Measurements from ENCODE around the gene YPEL2. TPM values are rescaled to one million over a fixed set of nuclear protein-coding genes. Genes with fewer than 3 reads are reported as not detected.
A peak's percentile ranks its signal among the peaks of the same experiment; 100 is the strongest.

YPEL2 gene
- total RNA-seq, 2 donors from 2014 or later: 22.8 to 27.7 TPM

DNA sequence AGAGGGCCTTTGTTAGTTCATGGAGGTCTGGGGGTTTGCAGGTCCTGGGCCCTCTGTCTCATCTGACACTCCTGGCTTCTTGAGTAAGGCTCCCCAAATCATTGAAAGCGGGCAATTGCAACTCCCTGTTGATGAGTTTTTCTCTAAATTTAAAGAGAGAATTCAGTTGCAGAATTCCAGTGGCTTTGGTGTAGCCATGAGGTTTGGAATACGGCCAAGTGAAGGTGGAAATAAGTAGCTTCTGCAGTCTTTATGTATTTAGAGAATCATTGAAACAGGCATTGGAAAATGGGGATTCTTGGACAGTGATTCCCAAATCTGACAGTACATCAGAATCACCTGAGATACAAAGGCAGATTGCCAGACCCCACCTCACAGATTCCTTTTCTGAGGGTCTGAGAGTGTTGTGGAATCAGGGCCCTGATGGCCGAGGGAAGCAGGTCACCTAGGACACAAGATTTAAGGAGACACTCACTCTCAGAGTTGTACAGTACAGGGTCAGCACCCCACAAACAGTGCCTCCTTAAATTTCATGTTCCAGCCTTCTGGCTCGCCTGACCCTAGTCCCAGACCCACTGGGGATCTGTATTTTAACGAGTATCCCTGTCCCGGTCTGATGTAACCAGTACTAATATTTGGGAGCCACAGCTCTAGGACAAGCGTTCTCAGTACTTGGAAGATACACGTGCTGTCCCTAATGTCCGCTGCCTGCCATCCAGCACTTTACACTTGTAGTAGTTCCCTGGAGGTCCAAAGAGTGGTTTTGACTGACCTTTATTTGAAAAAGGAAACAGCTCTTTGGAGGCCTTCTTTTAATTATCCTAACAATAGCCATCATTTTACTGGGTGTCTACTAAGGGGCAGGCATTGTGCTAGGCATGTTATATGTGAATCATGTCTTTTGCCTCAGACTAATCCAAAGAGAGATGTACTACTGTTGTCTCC, 37.8 kb downstream of the YPEL2 start:
- WGBS, 2 experiments (ENCODE audit: insufficient coverage in 1 of 2, insufficient read length in 1 of 2): 86 to 87% methylated on average over 8 to 9 of the region's 9 CpGs
- Histone ChIP-seq H3K27ac (ENCODE audit: low read depth, low read length) (no peak overlapping the region), H3K27me3 (ENCODE audit: control insufficient read depth, insufficient read depth, low read length, poor library complexity, severe bottlenecking) (no peaks in the 10 kb centered on the region), H3K4me3 (ENCODE audit: low read length) (no peak overlapping the region), H3K9me3 (ENCODE audit: control insufficient read depth, low read length) (no peaks in the 10 kb centered on the region), H3K36me3 (ENCODE audit: control insufficient read depth, insufficient read depth, low read length) (peaks cover 33% of the 10 kb centered on the region), H3K4me1 (ENCODE audit: control insufficient read depth, insufficient read depth, low read length) (peaks cover 50% of the 10 kb centered on the region), H3K9ac (ENCODE audit: extremely low read depth, low read length, poor library complexity, severe bottlenecking) (peak overlapping the region; percentile 87)
- DNase-seq: no peak
- no peaks in the 10 kb centered on the region for H3K36me3 Mint-ChIP-seq (ENCODE audit: low read depth)
- peak overlapping the region; percentile 99 for H3K27ac Mint-ChIP-seq
- H3K4me3 Mint-ChIP-seq: no peak overlapping the region
- H3K4me1 Mint-ChIP-seq: peaks cover 71% of the 10 kb centered on the region
- H3K9me3 Mint-ChIP-seq: no peaks in the 10 kb centered on the region
- H3K27me3 Mint-ChIP-seq (ENCODE audit: insufficient read depth): no peaks in the 10 kb centered on the region
- TF ChIP-seq, protein P1, sequence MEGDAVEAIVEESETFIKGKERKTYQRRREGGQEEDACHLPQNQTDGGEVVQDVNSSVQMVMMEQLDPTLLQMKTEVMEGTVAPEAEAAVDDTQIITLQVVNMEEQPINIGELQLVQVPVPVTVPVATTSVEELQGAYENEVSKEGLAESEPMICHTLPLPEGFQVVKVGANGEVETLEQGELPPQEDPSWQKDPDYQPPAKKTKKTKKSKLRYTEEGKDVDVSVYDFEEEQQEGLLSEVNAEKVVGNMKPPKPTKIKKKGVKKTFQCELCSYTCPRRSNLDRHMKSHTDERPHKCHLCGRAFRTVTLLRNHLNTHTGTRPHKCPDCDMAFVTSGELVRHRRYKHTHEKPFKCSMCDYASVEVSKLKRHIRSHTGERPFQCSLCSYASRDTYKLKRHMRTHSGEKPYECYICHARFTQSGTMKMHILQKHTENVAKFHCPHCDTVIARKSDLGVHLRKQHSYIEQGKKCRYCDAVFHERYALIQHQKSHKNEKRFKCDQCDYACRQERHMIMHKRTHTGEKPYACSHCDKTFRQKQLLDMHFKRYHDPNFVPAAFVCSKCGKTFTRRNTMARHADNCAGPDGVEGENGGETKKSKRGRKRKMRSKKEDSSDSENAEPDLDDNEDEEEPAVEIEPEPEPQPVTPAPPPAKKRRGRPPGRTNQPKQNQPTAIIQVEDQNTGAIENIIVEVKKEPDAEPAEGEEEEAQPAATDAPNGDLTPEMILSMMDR (conservative IDR thresholded peaks at IDR 0.05): no peak

DNA sequence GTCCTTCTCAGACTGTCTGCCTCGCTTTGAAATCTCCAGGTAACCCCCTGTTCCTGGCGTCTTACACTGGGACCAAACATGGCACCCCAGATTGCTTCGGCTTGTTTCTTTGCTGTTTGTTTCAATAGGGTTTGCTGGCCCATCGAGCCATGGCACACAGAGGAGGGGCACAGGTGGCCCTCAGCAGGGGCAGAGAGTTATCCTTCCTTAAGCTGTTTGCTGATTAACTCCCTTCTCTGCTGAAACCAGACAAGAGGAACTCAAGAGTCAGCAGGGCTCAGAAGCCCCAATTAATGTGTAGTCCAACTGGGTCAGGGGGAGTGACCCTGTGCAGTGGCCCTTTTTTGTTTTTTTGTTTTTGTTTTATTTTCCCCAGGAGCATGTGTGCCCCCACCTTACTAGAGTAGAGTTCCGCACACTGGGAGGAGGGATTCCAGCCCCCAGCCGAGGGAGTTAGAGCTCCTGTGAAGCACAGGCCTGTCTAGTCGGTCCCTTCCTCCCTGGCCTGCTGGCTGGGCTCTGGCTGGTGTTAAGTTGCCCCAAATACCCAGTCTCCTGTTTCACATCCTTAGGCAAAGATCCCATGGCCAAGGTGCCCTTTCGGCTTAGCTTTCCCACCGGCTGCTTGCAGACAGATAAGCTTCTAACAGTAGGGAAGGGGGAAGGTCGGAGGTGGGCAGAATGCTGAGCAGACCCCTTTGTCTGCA, 39.3 kb downstream of the YPEL2 start:
- Mint-ChIP-seq H3K4me1 (peaks cover 65% of the 10 kb centered on the region), H3K27me3 (ENCODE audit: insufficient read depth) (no peaks in the 10 kb centered on the region), H3K27ac (peak overlapping the region; percentile 96), H3K9me3 (no peaks in the 10 kb centered on the region), H3K4me3 (peak overlapping the region; percentile 44), H3K36me3 (ENCODE audit: low read depth) (peaks cover 3% of the 10 kb centered on the region)
- Histone ChIP-seq H3K27me3 (ENCODE audit: control insufficient read depth, insufficient read depth, low read length, poor library complexity, severe bottlenecking) (no peaks in the 10 kb centered on the region), H3K4me1 (ENCODE audit: control insufficient read depth, insufficient read depth, low read length) (peaks cover 43% of the 10 kb centered on the region), H3K9ac (ENCODE audit: extremely low read depth, low read length, poor library complexity, severe bottlenecking) (peak overlapping the region; percentile 61), H3K36me3 (ENCODE audit: control insufficient read depth, insufficient read depth, low read length) (peaks cover 45% of the 10 kb centered on the region), H3K9me3 (ENCODE audit: control insufficient read depth, low read length) (no peaks in the 10 kb centered on the region), H3K27ac (ENCODE audit: low read depth, low read length) (peak overlapping the region; percentile 71), H3K4me3 (ENCODE audit: low read length) (peak overlapping the region; percentile 47)
- TF ChIP-seq, protein P1 (conservative IDR thresholded peaks at IDR 0.05): no peak
- 66 to 69% methylated on average over 8 to 10 of the region's 10 CpGs for WGBS, 2 experiments (ENCODE audit: insufficient coverage in 1 of 2, insufficient read length in 1 of 2)
- peak; percentile 75 for DNase-seq

DNA sequence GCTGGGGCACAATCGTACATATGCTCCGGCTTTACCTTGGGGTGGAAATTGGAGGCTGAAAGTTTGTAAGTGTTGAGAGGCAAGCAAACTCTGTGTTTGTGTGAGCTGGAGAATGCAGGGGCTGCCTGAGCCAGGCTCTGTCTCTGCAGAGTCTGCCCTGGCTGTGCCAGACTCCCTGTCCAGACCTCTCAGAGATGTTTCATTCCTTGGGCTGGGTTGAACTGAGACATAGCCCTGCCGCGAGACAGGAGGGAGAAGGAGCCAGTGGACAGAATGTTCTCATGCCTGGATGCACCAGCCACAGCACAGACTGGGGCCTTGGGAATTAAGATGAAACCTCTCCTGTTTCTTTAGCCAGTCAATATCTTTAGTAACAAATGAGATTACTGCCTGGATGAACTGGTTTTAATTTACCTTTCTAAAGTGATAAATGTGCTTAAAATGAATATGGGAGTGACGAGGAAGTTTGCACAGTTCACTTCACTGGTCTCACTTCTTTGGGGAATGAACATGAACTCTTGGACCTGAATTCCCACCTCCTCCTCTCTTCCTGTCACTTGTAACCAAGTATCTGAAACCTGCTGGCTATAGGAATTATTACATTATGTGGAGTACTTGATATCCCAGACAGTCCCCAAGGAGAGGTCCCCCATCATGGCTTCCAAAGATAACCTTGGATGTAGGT, 40.1 kb downstream of the YPEL2 start:
- Histone ChIP-seq H3K36me3 (ENCODE audit: control insufficient read depth, insufficient read depth, low read length) (peaks cover 48% of the 10 kb centered on the region), H3K9me3 (ENCODE audit: control insufficient read depth, low read length) (no peaks in the 10 kb centered on the region), H3K27me3 (ENCODE audit: control insufficient read depth, insufficient read depth, low read length, poor library complexity, severe bottlenecking) (no peaks in the 10 kb centered on the region), H3K27ac (ENCODE audit: low read depth, low read length) (peak overlapping the region; percentile 71), H3K4me3 (ENCODE audit: low read length) (peak overlapping the region; percentile 47), H3K9ac (ENCODE audit: extremely low read depth, low read length, poor library complexity, severe bottlenecking) (peak overlapping the region; percentile 61), H3K4me1 (ENCODE audit: control insufficient read depth, insufficient read depth, low read length) (peaks cover 37% of the 10 kb centered on the region)
- Mint-ChIP-seq H3K9me3 (no peaks in the 10 kb centered on the region), H3K27me3 (ENCODE audit: insufficient read depth) (no peaks in the 10 kb centered on the region), H3K36me3 (ENCODE audit: low read depth) (peaks cover 3% of the 10 kb centered on the region), H3K4me3 (peak overlapping the region; percentile 44), H3K27ac (peak overlapping the region; percentile 96), H3K4me1 (peaks cover 57% of the 10 kb centered on the region)
- 90% methylated on average over 4 to 5 of the region's 5 CpGs for WGBS, 2 experiments (ENCODE audit: insufficient coverage in 1 of 2, insufficient read length in 1 of 2)
- no peak for DNase-seq
- TF ChIP-seq, protein P1 (conservative IDR thresholded peaks at IDR 0.05): no peak
